ENCODE results near the gene PCBD2.

DNA sequence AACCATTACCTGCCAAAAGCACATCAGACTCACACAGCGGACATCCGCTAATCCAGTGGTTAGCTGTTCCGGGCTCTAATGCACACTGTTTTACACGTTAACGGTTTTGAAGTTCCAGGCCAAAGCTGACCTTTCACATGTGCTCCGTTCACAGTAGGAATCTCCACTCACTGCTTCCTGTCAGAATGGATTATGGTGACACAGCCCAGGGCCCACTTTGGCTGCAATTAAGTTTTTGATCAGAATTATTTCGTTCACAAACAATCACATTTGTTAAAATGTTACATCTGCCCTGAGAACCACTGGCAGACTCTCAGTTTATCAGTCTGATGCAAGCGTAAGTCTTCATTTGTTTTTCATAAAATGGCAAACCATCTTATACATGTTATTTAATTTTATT lies 32.6 kb downstream of the PCBD2 start:
- no peak for TF ChIP-seq TCF12 (IDR thresholded peaks at IDR 0.05; ENCODE audit: low read depth, low read length)
- no peak for TF ChIP-seq EZH2 (IDR thresholded peaks at IDR 0.05; ENCODE audit: low read depth, low read length, severe bottlenecking)
- TF ChIP-seq, protein P1, sequence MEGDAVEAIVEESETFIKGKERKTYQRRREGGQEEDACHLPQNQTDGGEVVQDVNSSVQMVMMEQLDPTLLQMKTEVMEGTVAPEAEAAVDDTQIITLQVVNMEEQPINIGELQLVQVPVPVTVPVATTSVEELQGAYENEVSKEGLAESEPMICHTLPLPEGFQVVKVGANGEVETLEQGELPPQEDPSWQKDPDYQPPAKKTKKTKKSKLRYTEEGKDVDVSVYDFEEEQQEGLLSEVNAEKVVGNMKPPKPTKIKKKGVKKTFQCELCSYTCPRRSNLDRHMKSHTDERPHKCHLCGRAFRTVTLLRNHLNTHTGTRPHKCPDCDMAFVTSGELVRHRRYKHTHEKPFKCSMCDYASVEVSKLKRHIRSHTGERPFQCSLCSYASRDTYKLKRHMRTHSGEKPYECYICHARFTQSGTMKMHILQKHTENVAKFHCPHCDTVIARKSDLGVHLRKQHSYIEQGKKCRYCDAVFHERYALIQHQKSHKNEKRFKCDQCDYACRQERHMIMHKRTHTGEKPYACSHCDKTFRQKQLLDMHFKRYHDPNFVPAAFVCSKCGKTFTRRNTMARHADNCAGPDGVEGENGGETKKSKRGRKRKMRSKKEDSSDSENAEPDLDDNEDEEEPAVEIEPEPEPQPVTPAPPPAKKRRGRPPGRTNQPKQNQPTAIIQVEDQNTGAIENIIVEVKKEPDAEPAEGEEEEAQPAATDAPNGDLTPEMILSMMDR (IDR thresholded peaks at IDR 0.05; ENCODE audit: control extremely low read depth in 1 of 3, insufficient read depth in 1 of 3, low read depth in 1 of 3, low read length in 3 of 3) = no peak
- no peak for TF ChIP-seq TAF1 (IDR thresholded peaks at IDR 0.05; ENCODE audit: low read depth, low read length)
